HepG2 (cell line): Measurements from ENCODE around the gene ESPN. TPM values are rescaled to one million over a fixed set of nuclear protein-coding genes. Genes with fewer than 3 reads are reported as not detected.

Experiments used
- FOXK2 ChIP-seq: fragments of 450-650 bp; IDR thresholded peaks from 2 replicates; pipeline ENCODE4 v1.6.1; 2016
- HOXD1 ChIP-seq: sonication (generic); formaldehyde crosslinking; IDR thresholded peaks from 2 replicates; pipeline ENCODE4 v1.5.0; 2020; ENCODE audit warnings: missing genetic modification reagents
- KAT2B ChIP-seq: fragments of 150-350 bp; IDR thresholded peaks from 2 replicates; pipeline ENCODE4 v1.6.1; 2014; ENCODE audit warnings: low read depth, low read length, borderline replicate concordance
- KLF15 ChIP-seq: sonication (generic); formaldehyde crosslinking; IDR thresholded peaks from 2 replicates; pipeline ENCODE4 v1.8.1; 2023; ENCODE audit warnings: borderline replicate concordance, mild to moderate bottlenecking, inconsistent platforms, missing genetic modification reagents, mixed read lengths
- MAZ ChIP-seq, 2 experiments: sonication (generic) in 1 of 2; formaldehyde crosslinking in 1 of 2; IDR thresholded peaks; 2 replicates each; pipeline versions ENCODE4 v1.5.0 to v1.6.1; 2012 to 2020; ENCODE audit warnings: low read depth in 2 of 2, mild to moderate bottlenecking in 2 of 2, borderline replicate concordance in 1 of 2, improper control_type of control experiment in 1 of 2, low read length in 1 of 2, missing genetic modification reagents in 1 of 2, moderate library complexity in 1 of 2
- MEF2D ChIP-seq: sonication (generic); formaldehyde crosslinking; IDR thresholded peaks from 2 replicates; pipeline ENCODE4 v1.5.1; 2020; ENCODE audit warnings: mild to moderate bottlenecking, missing genetic modification reagents
- MXI1 ChIP-seq: IDR thresholded peaks from 3 replicates; pipeline ENCODE4 v1.6.1; 2012; ENCODE audit warnings: low read depth, low read length, inconsistent platforms, borderline replicate concordance
- SKIL ChIP-seq: sonication (generic); formaldehyde crosslinking; IDR thresholded peaks from 2 replicates; pipeline ENCODE4 v1.8.0; 2022; ENCODE audit warnings: missing genetic modification reagents, mild to moderate bottlenecking, moderate library complexity, borderline replicate concordance
- SNAI1 ChIP-seq: sonication (generic); formaldehyde crosslinking; IDR thresholded peaks from 2 replicates; pipeline ENCODE4 v1.5.0; 2020; ENCODE audit warnings: mild to moderate bottlenecking, missing genetic modification reagents, borderline replicate concordance
- SOX5 ChIP-seq: IDR thresholded peaks from 2 replicates; pipeline ENCODE4 v1.6.1; 2016; ENCODE audit warnings: borderline replicate concordance
- TEAD3 ChIP-seq: optimal IDR thresholded peaks from 2 replicates; pipeline ENCODE3; 2016; ENCODE audit warnings: borderline replicate concordance
- UBTF ChIP-seq: sonication (generic); formaldehyde crosslinking; IDR thresholded peaks from 2 replicates; pipeline ENCODE4 v1.4.0; 2020; ENCODE audit warnings: mild to moderate bottlenecking, missing genetic modification reagents
- ZNF296 ChIP-seq: sonication (generic); formaldehyde crosslinking; conservative IDR thresholded peaks from 2 replicates; pipeline ENCODE4 v1.5.0; 2020; ENCODE audit warnings: mild to moderate bottlenecking, missing genetic modification reagents
- ZNF33A ChIP-seq: sonication (generic); formaldehyde crosslinking; IDR thresholded peaks from 2 replicates; pipeline ENCODE4 v1.5.1; 2020; ENCODE audit warnings: missing genetic modification reagents, mild to moderate bottlenecking, moderate library complexity, borderline replicate concordance
- polyA plus RNA-seq, 8 experiments: library from polyadenylated mRNA; depleted of rRNA in 3 of 8; stranded (reverse) in 7 of 8; unstranded in 1 of 8; fragments of >200 nt; fragmentation: Illumina TruSeq in 4 of 8; extraction: Trizol in 4 of 8; gene quantifications; 2 replicates each; pipeline versions ENCODE4 v1.2.1 to v1.2.3, GENCODE V29; 2011 to 2016; ENCODE audit warnings: low read depth in 4 of 8, missing spikeins in 1 of 8, mixed read lengths in 1 of 8; ENCODE audit not compliant: insufficient read depth in 1 of 8
- total RNA-seq, 5 experiments: library from RNA; depleted of rRNA; stranded (reverse); fragments of >200 nt; fragmentation: Illumina TruSeq; extraction: Trizol; gene quantifications; 2 replicates each; pipeline ENCODE4 v1.2.3, GENCODE V29; 2016; ENCODE audit warnings: low read depth in 1 of 5
- TF ChIP-seq, protein P1 (sequence below): sonication (generic); formaldehyde crosslinking; IDR thresholded peaks from 2 replicates; pipeline ENCODE4 v1.5.0; 2020; ENCODE audit warnings: mild to moderate bottlenecking, missing genetic modification reagents
- TF ChIP-seq, protein P2 (sequence below): sonication (generic); formaldehyde crosslinking; conservative IDR thresholded peaks from 2 replicates; pipeline ENCODE4 v1.4.0; 2020; ENCODE audit warnings: missing genetic modification reagents
- TF ChIP-seq, protein P3 (sequence below): sonication (generic); formaldehyde crosslinking; IDR thresholded peaks from 2 replicates; pipeline ENCODE4 v1.8.1; 2022; ENCODE audit warnings: mild to moderate bottlenecking, missing genetic modification reagents

ESPN gene
- total and polyA plus RNA-seq, 2 of the 13 experiments (the other 11 are each of a cell fraction or from before 2014, with no cell fraction given): 48.6 to 54.2 TPM

- TF ChIP-seq, protein P1, sequence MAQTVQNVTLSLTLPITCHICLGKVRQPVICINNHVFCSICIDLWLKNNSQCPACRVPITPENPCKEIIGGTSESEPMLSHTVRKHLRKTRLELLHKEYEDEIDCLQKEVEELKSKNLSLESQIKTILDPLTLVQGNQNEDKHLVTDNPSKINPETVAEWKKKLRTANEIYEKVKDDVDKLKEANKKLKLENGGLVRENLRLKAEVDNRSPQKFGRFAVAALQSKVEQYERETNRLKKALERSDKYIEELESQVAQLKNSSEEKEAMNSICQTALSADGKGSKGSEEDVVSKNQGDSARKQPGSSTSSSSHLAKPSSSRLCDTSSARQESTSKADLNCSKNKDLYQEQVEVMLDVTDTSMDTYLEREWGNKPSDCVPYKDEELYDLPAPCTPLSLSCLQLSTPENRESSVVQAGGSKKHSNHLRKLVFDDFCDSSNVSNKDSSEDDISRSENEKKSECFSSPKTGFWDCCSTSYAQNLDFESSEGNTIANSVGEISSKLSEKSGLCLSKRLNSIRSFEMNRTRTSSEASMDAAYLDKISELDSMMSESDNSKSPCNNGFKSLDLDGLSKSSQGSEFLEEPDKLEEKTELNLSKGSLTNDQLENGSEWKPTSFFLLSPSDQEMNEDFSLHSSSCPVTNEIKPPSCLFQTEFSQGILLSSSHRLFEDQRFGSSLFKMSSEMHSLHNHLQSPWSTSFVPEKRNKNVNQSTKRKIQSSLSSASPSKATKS (CRISPR knock-in tag): no peak
- no peak for TF ChIP-seq HOXD1 (CRISPR knock-in tag)
- TF ChIP-seq ZNF33A (CRISPR knock-in tag): no peak
- TF ChIP-seq UBTF (CRISPR knock-in tag): peak; percentile 42; the same call in 1 of the 2 replicates
- TF ChIP-seq, protein P2, sequence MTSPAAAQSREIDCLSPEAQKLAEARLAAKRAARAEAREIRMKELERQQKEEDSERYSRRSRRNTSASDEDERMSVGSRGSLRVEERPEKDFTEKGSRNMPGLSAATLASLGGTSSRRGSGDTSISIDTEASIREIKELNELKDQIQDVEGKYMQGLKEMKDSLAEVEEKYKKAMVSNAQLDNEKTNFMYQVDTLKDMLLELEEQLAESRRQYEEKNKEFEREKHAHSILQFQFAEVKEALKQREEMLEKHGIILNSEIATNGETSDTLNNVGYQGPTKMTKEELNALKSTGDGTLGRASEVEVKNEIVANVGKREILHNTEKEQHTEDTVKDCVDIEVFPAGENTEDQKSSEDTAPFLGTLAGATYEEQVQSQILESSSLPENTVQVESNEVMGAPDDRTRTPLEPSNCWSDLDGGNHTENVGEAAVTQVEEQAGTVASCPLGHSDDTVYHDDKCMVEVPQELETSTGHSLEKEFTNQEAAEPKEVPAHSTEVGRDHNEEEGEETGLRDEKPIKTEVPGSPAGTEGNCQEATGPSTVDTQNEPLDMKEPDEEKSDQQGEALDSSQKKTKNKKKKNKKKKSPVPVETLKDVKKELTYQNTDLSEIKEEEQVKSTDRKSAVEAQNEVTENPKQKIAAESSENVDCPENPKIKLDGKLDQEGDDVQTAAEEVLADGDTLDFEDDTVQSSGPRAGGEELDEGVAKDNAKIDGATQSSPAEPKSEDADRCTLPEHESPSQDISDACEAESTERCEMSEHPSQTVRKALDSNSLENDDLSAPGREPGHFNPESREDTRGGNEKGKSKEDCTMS (CRISPR knock-in tag): no peak
- TF ChIP-seq SKIL (CRISPR knock-in tag): peak; percentile 83
- TF ChIP-seq ZNF296 (CRISPR knock-in tag): no peak
- TF ChIP-seq SOX5 (CRISPR knock-in tag): peak; percentile 61; the same call in 1 of the 2 replicates
- TF ChIP-seq MXI1: peak; percentile 61; the same call in 1 of the 3 replicates
- TF ChIP-seq KAT2B: no peak
- no peak for TF ChIP-seq KLF15
- peak; percentile 60 for TF ChIP-seq TEAD3 (CRISPR knock-in tag)
- TF ChIP-seq SNAI1 (CRISPR knock-in tag): no peak
- TF ChIP-seq MAZ (IDR thresholded peaks at IDR 0.05; ENCODE audit: borderline replicate concordance, low read depth, low read length): 0 out of 2 replicates have a peak, but pooled peaks have one; percentile 31
- peak; percentile 51; the same call in 1 of the 2 replicates for TF ChIP-seq MAZ (CRISPR knock-in tag; IDR thresholded peaks at IDR 0.05; ENCODE audit: low read depth)
- no peak; the same call in 1 of the 2 replicates for TF ChIP-seq MEF2D (CRISPR knock-in tag)
- TF ChIP-seq, protein P3, sequence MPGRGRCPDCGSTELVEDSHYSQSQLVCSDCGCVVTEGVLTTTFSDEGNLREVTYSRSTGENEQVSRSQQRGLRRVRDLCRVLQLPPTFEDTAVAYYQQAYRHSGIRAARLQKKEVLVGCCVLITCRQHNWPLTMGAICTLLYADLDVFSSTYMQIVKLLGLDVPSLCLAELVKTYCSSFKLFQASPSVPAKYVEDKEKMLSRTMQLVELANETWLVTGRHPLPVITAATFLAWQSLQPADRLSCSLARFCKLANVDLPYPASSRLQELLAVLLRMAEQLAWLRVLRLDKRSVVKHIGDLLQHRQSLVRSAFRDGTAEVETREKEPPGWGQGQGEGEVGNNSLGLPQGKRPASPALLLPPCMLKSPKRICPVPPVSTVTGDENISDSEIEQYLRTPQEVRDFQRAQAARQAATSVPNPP (CRISPR knock-in tag): no peak
- no peak for TF ChIP-seq FOXK2
Observed at GRCh38 chr1:6450943-6451373, 26.4 kb downstream of the ESPN start (continued).
